ENCODE results near the gene TOR1A. TPM values are rescaled to one million over a fixed set of nuclear protein-coding genes. Genes with fewer than 3 reads are reported as not detected.

Gene TOR1A
- total RNA-seq, 1 experiment from 2014 or later: 29.8 TPM

GRCh38 chr9:129770741-129771140 lies 53.2 kb downstream of the TOR1A start:
- Histone ChIP-seq H3K79me2 (ENCODE audit: low read length) (no peaks in the 10 kb centered on the region), H3K9ac (ENCODE audit: low read length) (no peak overlapping the region), H3K27me3 (ENCODE audit: low read length) (no peaks in the 10 kb centered on the region), H3K9me3 (ENCODE audit: low read length) (no peaks in the 10 kb centered on the region), H3K4me3 (ENCODE audit: low read length) (no peak overlapping the region), H3K4me1 (ENCODE audit: insufficient read depth, low read length) (peaks cover 12% of the 10 kb centered on the region), H3K36me3 (ENCODE audit: low read depth, low read length) (no peaks in the 10 kb centered on the region), H3F3A (ENCODE audit: low read length, unreplicated experiment) (no peaks in the 10 kb centered on the region), H2AFZ (ENCODE audit: low read length) (no peak overlapping the region), H3K4me2 (ENCODE audit: low read length) (no peak overlapping the region), H4K20me1 (ENCODE audit: low read length) (no peaks in the 10 kb centered on the region), H3K9me2 (replicated peaks; ENCODE audit: low read length) (no peaks in the 10 kb centered on the region), H3K27ac (ENCODE audit: low read length) (no peak overlapping the region)
- BruUV-seq (replicated peaks): no TSS peak
- intact Hi-C loops (cut with micrococcal nuclease): no loop called here
- DNase-seq (no peak), ATAC-seq (no peak)
- no peak for TF ChIP-seq CTCF (conservative IDR thresholded peaks at IDR 0.05; ENCODE audit: low read depth, low read length)
- no peak for TF ChIP-seq EZH2 (IDR thresholded peaks at IDR 0.05; ENCODE audit: low read length, unreplicated experiment)
- no peak for TF ChIP-seq EZH2phosphoT487 (IDR thresholded peaks at IDR 0.05; ENCODE audit: borderline replicate concordance, low read length)
- ChIA-PET POLR2A (ENCODE audit: unreplicated experiment) (no interaction called here), CTCF (no interaction called here)

GRCh38 chr9:129769669-129770068 lies 54.3 kb downstream of the TOR1A start:
- intact Hi-C loops (cut with micrococcal nuclease): no loop called here
- no peak overlapping the region for H3K4me3 ChIP-seq (ENCODE audit: low read length)
- H2AFZ ChIP-seq (ENCODE audit: low read length): no peak overlapping the region
- TF ChIP-seq EZH2 (IDR thresholded peaks at IDR 0.05; ENCODE audit: low read length, unreplicated experiment) (no peak), EZH2phosphoT487 (IDR thresholded peaks at IDR 0.05; ENCODE audit: borderline replicate concordance, low read length) (no peak), CTCF (conservative IDR thresholded peaks at IDR 0.05; ENCODE audit: low read depth, low read length) (no peak)
- no peak overlapping the region for H3K27ac ChIP-seq (ENCODE audit: low read length)
- no peak for DNase-seq
- H3K79me2 ChIP-seq (ENCODE audit: low read length): no peaks in the 10 kb centered on the region
- no peaks in the 10 kb centered on the region for H3F3A ChIP-seq (ENCODE audit: low read length, unreplicated experiment)
- ATAC-seq: no peak
- H3K9me2 ChIP-seq (replicated peaks; ENCODE audit: low read length): no peaks in the 10 kb centered on the region
- no peaks in the 10 kb centered on the region for H3K36me3 ChIP-seq (ENCODE audit: low read depth, low read length)
- CTCF ChIA-PET: no interaction called here
- H3K27me3 ChIP-seq (ENCODE audit: low read length): no peaks in the 10 kb centered on the region
- H3K4me1 ChIP-seq (ENCODE audit: insufficient read depth, low read length): peaks cover 12% of the 10 kb centered on the region
- H3K9me3 ChIP-seq (ENCODE audit: low read length): no peaks in the 10 kb centered on the region
- no peaks in the 10 kb centered on the region for H4K20me1 ChIP-seq (ENCODE audit: low read length)
- no TSS peak for BruUV-seq (replicated peaks)
- no peak overlapping the region for H3K9ac ChIP-seq (ENCODE audit: low read length)
- POLR2A ChIA-PET (ENCODE audit: unreplicated experiment): no interaction called here
- H3K4me2 ChIP-seq (ENCODE audit: low read length): no peak overlapping the region

- Histone ChIP-seq H3K4me3 (ENCODE audit: low read length) (no peak overlapping the region), H3K79me2 (ENCODE audit: low read length) (no peaks in the 10 kb centered on the region), H3K36me3 (ENCODE audit: low read depth, low read length) (no peaks in the 10 kb centered on the region), H3K9me3 (ENCODE audit: low read length) (no peaks in the 10 kb centered on the region), H3F3A (ENCODE audit: low read length, unreplicated experiment) (no peaks in the 10 kb centered on the region), H4K20me1 (ENCODE audit: low read length) (no peaks in the 10 kb centered on the region), H3K27ac (ENCODE audit: low read length) (no peak overlapping the region), H3K9ac (ENCODE audit: low read length) (no peak overlapping the region), H3K9me2 (replicated peaks; ENCODE audit: low read length) (no peaks in the 10 kb centered on the region), H2AFZ (ENCODE audit: low read length) (no peak overlapping the region), H3K27me3 (ENCODE audit: low read length) (no peaks in the 10 kb centered on the region), H3K4me1 (ENCODE audit: insufficient read depth, low read length) (peaks cover 5% of the 10 kb centered on the region), H3K4me2 (ENCODE audit: low read length) (no peak overlapping the region)
- TF ChIP-seq CTCF (conservative IDR thresholded peaks at IDR 0.05; ENCODE audit: low read depth, low read length) (no peak), EZH2phosphoT487 (IDR thresholded peaks at IDR 0.05; ENCODE audit: borderline replicate concordance, low read length) (no peak), EZH2 (IDR thresholded peaks at IDR 0.05; ENCODE audit: low read length, unreplicated experiment) (no peak)
- DNase-seq (no peak), ATAC-seq (no peak)
- CTCF ChIA-PET: interaction anchor here (0.6 kb wide), 1 partner anchor 22 kb away, joined by 8 read pairs; no protein-coding TSS in a partner anchor
- BruUV-seq (replicated peaks): no TSS peak
- intact Hi-C loops (cut with micrococcal nuclease): no loop called here
- POLR2A ChIA-PET (ENCODE audit: unreplicated experiment): no interaction called here
These were observed 55.5 kb downstream of the TOR1A start for GRCh38 chr9:129768486-129768885.

Data from PC-3 (cell line).